ENCODE data around the gene MBD4. TPM values are rescaled to one million over a fixed set of nuclear protein-coding genes. Genes with fewer than 3 reads are reported as not detected.

Gene MBD4
- 61.6 and 66.5 TPM in 2 replicates for total RNA-seq (2013; cell fraction: nucleolus; rRNA removed)
- total RNA-seq (2014; rRNA removed) (46.1 and 57.9 TPM in 2 replicates), total RNA-seq (2014; rRNA removed; fragmentation: Illumina TruSeq; extraction: Trizol) (56.6 and 57.2 TPM in 2 replicates), total RNA-seq (2021) (42.2 and 44.1 TPM in 2 replicates), polyA plus RNA-seq (2011; rRNA removed) (43.9 and 65.4 TPM in 2 replicates), polyA plus RNA-seq (2014; fragmentation: Illumina TruSeq; extraction: Trizol) (59.0 and 71.3 TPM in 2 replicates), polyA plus RNA-seq (2014; fragmentation: Nextera tagmentation; extraction: Ambion mirVana) (10 to 100 TPM; 17.7 to 23.6 TPM), polyA plus RNA-seq (2014; rRNA removed) (48.2 and 51.8 TPM in 2 replicates), polyA plus RNA-seq (2016; fragmentation: Nextera tagmentation; extraction: Ambion mirVana) (10 to 100 TPM; 52.8 to 54.7 TPM), polyA minus RNA-seq (2011; rRNA and poly(A)+ RNA removed) (19.3 and 21.9 TPM in 2 replicates), Bru-seq, nascent RNA (percentile 96 among the genes with signal in this experiment), BruChase-seq, experiment 1, labeled RNA remaining after a 6-hour chase (percentile 90 among the genes with signal in this experiment), BruChase-seq, experiment 2, labeled RNA remaining after a 2-hour chase (percentile 95 among the genes with signal in this experiment)
- polyA plus RNA-seq (2011; ENCODE audit: low read depth) = 21.6 TPM
- polyA plus RNA-seq (2011; cell fraction: cytosol; rRNA removed) = 13.3 and 15.3 TPM in 2 replicates
- 58.2 and 77.4 TPM in 2 replicates for polyA plus RNA-seq (2011; cell fraction: nucleus; rRNA removed)
- 31.3 and 41.5 TPM in 2 replicates for polyA plus RNA-seq (2012)
- 8.2 and 11.1 TPM in 2 replicates for polyA minus RNA-seq (2011; cell fraction: cytosol; rRNA and poly(A)+ RNA removed)
- polyA minus RNA-seq (2011; cell fraction: nucleus; rRNA and poly(A)+ RNA removed) = 36.0 and 51.6 TPM in 2 replicates
- long read RNA-seq, experiment 1, transcript MBD4-201 (8 exons, 2,470 nt) = minor isoform, 6 of 32 reads
- long read RNA-seq, experiment 1, transcript MBD4-203 (8 exons, 2,478 nt) = major isoform, 8 of 32 reads
- long read RNA-seq, experiment 1, partial matches to known transcripts = 11 of 32 reads
- long read RNA-seq, experiment 1, other reads (novel, unspliced or antisense) = 6 of 32 reads
- long read RNA-seq, experiment 2, transcript MBD4-201 (8 exons, 2,470 nt) = minor isoform, 26 of 203 reads
- long read RNA-seq, experiment 2, transcript MBD4-203 (8 exons, 2,478 nt) = major isoform, 57 of 203 reads
- long read RNA-seq, experiment 2, partial matches to known transcripts = 91 of 203 reads
- long read RNA-seq, experiment 2, other reads (novel, unspliced or antisense) = 25 of 203 reads

GRCh38 chr3:129439817-129440617 lies at the start of gene MBD4, which contains the start of gene IFT122:
MBD4 (minus strand) TSS chr3:129439948; CDS start chr3:129439833, 115 bp downstream.
IFT122 (plus strand) TSS chr3:129440224; CDS start chr3:129440331, 107 bp downstream.
- SMC1A ChIA-PET (ENCODE audit: uncharacterized antibody, unreplicated experiment) = interaction anchor here (0.6 to 14.5 kb wide), 11 partner anchors 9 to 57 kb away, joined by 3 to 275 read pairs (median 5); partner anchors contain the start of gene EFCAB12
- intact Hi-C loops (cut with micrococcal nuclease; ENCODE audit: unreplicated experiment) (loop anchor here (2.0 to 5.0 kb wide), 2 partner anchors 41 to 58 kb away; no protein-coding TSS in a partner anchor), in situ Hi-C loops (cut with MboI) (no loop called here)
- no peaks in the 10 kb centered on the region for H4K20me1 ChIP-seq (ENCODE audit: control insufficient read depth, insufficient read depth)
- DNase-seq (ENCODE audit: low read depth, low spot score) = peak; percentile 99
- POLR2A ChIA-PET = interaction anchor here (0.7 to 6.0 kb wide), 16 partner anchors 9 to 320 kb away, joined by 3 to 40 read pairs (median 4); partner anchors contain the start of genes COPG1 and EFCAB12
- RAD21 ChIA-PET (ENCODE audit: unreplicated experiment) = interaction anchor here (0.6 to 3.8 kb wide), 10 partner anchors 12 to 187 kb away, joined by 3 to 22 read pairs (median 6); partner anchors contain the start of gene EFCAB12
- peak within 1 kb of the TSS; percentile 95 for H2AFZ ChIP-seq (ENCODE audit: control insufficient read depth, low read depth, low read length)
- no TSS peak for BruUV-seq (replicated peaks)
- peaks cover 14% of the 10 kb centered on the region; the same call in 1 of the 2 replicates for H3K4me1 ChIP-seq (ENCODE audit: control insufficient read depth, insufficient read depth, low read length)
- peak within 1 kb of the TSS; percentile 96 for H3K9ac ChIP-seq (ENCODE audit: control insufficient read depth, insufficient read depth, low read length)
- H3K27me3 ChIP-seq (replicated peaks in 1 of 2; ENCODE audit: control insufficient read depth in 2 of 2, insufficient read depth in 2 of 2, low read length in 1 of 2) = no peaks in the 10 kb centered on the region
- H3K27ac ChIP-seq (ENCODE audit: control insufficient read depth, insufficient read depth) = peak within 1 kb of the TSS; percentile 91
- no peaks in the 10 kb centered on the region for H3K36me3 ChIP-seq (ENCODE audit: control insufficient read depth in 2 of 2, insufficient read depth in 2 of 2, low read length in 1 of 2)
- H3K4me3 ChIP-seq = peak within 1 kb of the TSS; percentile 91
- no peaks in the 10 kb centered on the region for H3K9me3 ChIP-seq (replicated peaks; ENCODE audit: control insufficient read depth, insufficient read depth, low read length)
- peak within 1 kb of the TSS; percentile 93 for H3K4me2 ChIP-seq (ENCODE audit: control insufficient read depth, insufficient read depth)
- FAIRE-seq = peak; percentile 99
- CTCF ChIA-PET = interaction anchor here (0.6 to 5.5 kb wide), 9 partner anchors 9 to 124 kb away, joined by 3 to 43 read pairs (median 8); partner anchors contain the start of gene EFCAB12
- 2% methylated on average over 73 of the region's 75 CpGs for WGBS (ENCODE audit: insufficient coverage, insufficient replicate concordance, low lambda C conversion rate, missing lambda C conversion rate)
- ATAC-seq = peak; percentile 91
- peaks cover 51% of the 10 kb centered on the region for H3K79me2 ChIP-seq (ENCODE audit: control insufficient read depth, insufficient read depth, low read length)
- TF ChIP-seq KDM1A (IDR thresholded peaks at IDR 0.05; ENCODE audit: borderline replicate concordance) (no peak), CEBPZ (IDR thresholded peaks at IDR 0.05; ENCODE audit: low read depth, low read length) (no peak), RBBP5 (conservative IDR thresholded peaks at IDR 0.05) (no peak), EZH2 (IDR thresholded peaks at IDR 0.05; ENCODE audit: borderline replicate concordance, control insufficient read depth, low read depth, low read length) (no peak), NR2F1 (conservative IDR thresholded peaks at IDR 0.05) (peak; percentile 72), MYB (IDR thresholded peaks at IDR 0.05; ENCODE audit: borderline replicate concordance, low read depth, low read length) (peak; percentile 49; the same call in 1 of the 2 replicates), SIN3A (IDR thresholded peaks at IDR 0.05; ENCODE audit: low read depth, low read length) (peak; percentile 73), IRF4 (IDR thresholded peaks at IDR 0.05; ENCODE audit: low read depth, low read length) (no peak), RCOR1 (conservative IDR thresholded peaks at IDR 0.05; ENCODE audit: low read depth, low read length) (no peak), POLR2AphosphoS5 (IDR thresholded peaks at IDR 0.05; ENCODE audit: low read length) (peak; percentile 94)

Data from GM12878 (cell line).